Measurements from ENCODE around the gene DCXR.

DCXR gene

DNA sequence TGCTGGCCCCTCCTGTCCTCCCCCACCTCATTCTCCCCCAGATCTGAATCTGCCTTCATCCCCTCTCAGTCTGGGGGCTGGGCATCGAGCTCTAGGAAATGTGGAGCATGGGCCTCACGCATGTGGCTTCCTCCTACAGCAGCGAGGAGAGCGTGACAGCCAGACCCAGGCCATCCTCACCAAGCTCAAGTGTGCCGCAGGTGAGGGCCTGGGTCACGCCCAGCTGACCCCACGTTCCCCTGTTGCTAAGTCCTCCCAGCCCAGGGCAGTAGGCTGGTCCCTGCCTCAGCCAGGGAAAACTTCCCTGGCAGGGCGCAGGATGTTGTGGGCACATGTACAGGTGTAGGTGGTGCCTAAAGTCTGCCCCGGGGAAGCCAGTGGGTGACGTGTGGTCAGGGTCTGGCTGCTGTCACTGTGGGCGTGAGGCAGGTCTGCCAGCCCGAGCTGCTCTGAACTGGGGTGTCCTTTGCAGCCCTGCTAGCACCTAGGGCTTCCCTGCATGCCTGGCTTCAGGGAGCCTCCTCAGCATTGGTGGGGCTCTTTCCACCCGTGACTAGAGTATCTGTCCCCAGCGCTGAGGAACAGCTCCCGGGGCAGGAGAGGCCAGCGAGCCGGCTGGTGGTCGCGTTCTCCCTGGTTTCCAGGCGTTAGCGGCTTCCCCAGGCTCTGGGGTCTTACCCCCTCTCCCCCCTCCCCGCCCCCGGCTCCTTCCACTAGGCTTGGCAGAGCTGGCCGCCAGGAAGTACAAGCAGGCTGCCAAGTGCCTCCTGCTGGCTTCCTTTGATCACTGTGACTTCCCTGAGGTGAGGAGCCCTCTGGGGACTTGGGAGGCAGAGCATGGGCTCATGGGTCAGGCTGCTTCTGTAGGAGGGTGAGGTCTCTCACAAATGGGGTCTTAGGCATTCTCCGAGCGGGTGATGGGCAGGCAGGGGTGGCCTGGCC, 17.8 kb upstream of the DCXR start:
- no peak for DNase-seq (ENCODE audit: low read depth in 2 of 2)

DNA sequence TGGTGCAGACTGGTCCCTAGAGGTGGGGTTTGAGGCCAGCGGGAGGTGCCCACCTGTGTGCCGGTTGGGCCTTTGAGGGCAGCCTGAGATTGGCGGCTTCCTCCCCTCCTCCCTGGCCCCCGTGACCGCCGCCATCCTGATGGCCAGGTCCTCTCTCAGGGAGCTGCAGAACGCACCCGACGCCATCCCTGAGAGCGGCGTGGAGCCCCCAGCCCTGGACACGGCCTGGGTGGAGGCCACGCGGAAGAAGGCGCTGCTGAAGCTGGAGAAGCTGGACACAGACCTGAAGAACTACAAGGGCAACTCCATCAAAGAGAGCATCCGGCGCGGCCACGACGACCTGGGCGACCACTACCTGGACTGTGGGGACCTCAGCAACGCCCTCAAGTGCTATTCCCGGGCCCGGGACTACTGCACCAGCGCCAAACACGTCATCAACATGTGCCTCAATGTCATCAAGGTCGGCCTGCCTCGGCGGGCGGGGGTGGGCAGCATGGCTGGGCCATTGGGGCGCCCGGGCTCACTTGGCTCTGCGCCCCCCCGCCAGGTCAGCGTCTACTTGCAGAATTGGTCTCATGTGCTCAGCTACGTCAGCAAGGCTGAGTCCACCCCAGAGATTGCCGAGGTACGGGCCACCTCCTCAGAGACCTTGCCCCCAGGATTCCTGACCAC, 17.0 kb upstream of the DCXR start:
- no peak for DNase-seq (ENCODE audit: low read depth in 2 of 2)

DNA sequence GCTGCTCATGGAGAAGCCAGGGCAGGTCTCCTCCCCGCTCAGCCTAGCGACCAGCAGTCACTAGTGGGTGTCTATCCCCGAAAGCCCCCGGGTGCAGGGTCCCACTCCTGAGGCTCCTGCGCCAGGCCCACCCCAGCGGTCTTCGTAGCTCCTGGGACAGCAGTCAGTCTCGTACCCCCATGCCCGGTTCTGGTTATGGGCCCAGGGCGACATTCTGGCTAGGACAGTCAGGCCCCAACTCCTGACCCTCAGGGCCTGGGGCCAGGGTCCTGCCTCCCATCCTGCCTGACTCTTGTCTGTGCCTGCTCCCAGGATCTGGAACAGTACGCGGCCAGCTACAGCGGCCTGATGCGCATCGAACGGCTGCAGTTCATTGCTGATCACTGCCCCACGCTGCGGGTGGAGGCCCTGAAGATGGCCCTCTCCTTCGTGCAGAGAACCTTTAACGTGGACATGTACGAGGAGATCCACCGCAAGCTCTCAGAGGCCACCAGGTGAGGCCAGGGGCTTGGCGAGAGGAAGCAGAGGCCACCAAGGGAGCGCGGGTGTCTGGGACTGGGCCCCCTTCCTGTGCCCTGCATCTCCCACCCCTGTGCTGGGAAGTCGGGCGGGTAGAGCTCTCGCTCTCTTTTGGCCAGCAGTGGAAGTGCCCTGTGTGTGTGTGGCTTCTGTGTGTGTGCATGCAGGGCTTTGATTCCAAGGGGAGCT, 16.2 kb upstream of the DCXR start:
- DNase-seq (ENCODE audit: low read depth in 2 of 2): no peak

DNA sequence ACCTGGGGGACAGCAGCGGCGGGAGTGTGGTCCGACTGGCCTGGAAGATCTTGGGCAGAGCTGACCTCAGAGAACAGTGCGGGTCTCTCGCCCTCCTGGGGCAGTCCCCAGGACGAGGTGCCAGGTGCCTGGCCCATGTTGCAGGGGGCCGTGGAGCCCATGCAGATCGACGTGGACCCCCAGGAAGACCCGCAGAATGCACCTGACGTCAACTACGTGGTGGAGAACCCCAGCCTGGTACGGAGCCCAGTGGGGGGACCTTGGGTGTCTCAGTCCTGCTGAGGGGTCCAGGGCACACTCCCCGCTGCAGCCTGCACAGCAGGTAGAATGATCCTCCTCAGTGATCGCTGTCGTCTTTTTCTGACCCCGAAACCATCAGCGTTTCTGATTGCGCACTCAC, 15.6 kb upstream of the DCXR start:
- no peak for DNase-seq (ENCODE audit: low read depth in 2 of 2)

DNA sequence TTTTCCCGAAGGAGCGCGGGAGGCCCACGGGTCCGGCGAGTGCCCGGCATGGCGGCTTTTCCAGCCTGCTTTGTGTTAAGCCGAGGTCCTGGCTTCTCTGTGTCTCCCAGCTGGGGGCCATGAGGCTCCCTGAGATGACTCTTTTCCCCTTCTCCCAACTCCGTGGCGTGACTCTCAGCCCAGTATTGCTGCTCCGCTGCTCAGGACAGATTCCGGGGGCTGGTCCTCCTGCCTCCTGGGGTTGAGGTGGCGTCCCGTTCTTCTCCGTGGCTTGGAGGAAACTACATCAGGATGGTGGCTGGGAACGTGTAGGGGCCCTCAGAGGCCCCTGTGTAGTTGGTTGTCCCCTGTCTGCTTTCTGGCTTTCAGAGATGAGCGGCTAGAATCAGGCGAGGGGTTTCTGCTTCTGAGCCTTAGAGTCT, 15.2 kb upstream of the DCXR start:
- DNase-seq (ENCODE audit: low read depth in 2 of 2): no peak

DNA sequence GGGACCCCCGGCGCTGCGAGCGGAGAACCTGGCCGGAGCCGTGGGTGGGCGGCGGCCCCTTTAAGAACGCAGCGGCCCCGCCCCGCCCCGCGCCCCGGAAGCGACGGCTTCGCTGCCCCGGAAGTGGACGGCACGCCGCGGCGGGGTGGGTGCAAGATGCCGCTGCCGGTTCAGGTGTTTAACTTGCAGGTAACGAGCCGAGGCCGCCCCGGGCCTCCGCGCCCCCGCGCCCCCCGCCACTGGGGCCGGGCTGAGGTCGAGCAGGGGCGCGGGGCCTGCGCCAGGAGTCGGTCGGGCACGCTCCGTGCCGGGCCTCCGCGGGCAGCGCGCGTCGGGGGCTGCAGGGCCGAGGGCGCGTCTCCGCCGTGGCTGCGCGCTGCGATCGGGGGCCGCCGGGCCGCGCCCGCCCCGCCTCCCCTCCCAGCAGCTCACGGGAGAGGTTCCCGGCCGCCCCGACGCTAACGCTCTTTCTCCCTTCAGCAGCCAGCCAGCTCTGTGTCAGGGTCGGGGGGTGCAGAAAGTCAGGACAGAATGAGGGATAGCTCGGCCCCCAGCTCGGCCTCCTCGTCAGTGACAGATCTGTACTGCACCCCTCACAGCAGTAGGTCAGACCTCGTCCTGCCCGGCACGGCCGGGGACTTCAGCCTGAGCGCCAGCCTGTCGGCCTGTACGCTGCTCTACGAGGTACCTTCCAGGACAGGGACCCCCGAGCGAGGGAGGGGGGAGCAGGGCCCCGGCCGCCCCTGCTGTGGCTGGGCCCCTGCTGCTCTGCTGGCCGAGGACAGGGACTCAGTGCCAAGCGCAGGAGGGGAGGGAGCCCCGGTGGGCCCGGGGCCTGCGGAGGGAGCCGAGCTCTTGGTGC, 14.5 kb upstream of the DCXR start, which contains the start of the genes GPS1 and RFNG:
GPS1 (plus strand) TSS at position 123 of the 862 bp plus-strand sequence; CDS start at position 157, 34 bp downstream.
RFNG (minus strand) TSS at position 36 of the 862 bp plus-strand sequence. CDS start 45 bp downstream, outside the sequence.
- DNase-seq (ENCODE audit: low read depth in 2 of 2): peak; percentile 61 to 65

DNA sequence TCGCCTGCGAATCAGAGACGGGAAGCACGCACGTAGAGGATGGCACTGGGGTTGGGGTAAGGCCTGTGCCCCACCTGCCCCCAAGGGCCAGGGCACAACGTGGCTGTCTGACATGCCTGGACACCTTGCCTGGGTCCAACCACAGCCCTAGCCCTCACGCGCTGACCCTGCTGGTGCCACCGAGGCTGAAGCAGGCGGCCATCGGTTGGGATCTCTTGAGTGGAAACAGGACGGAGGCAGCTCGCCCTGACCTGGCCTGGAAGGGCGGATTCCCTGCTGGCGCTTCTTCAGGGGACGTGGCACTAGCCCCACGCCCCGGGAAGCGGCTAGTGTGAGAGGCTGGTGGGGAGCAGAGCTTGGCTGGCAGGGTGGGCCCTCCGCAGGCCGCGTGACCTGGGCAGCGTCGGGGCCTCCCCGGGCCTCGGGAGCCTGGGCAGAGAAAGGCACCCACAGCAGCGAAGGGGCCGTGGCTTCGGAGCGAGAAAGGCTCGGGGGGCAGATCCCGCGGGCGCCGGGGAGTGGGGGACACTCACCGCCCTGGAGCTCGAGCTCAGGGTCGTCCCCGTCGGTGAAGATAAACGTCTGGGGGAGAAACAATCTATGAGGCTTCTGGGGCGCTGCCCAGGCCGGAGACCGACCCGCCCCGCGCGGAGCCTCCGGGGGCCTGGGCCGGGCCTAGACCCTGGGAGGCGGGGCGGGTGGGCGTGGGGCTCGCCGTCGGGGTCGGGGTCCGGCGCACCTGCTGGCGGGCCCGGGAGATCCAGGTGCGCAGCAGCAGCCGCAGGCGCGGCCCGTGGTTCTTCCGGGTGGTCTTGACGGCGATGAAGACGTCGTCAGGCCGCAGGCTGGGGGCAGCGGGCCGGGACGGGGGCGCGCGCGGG, 13.5 kb upstream of the DCXR start:
- DNase-seq (ENCODE audit: low read depth in 2 of 2): no peak

DNA sequence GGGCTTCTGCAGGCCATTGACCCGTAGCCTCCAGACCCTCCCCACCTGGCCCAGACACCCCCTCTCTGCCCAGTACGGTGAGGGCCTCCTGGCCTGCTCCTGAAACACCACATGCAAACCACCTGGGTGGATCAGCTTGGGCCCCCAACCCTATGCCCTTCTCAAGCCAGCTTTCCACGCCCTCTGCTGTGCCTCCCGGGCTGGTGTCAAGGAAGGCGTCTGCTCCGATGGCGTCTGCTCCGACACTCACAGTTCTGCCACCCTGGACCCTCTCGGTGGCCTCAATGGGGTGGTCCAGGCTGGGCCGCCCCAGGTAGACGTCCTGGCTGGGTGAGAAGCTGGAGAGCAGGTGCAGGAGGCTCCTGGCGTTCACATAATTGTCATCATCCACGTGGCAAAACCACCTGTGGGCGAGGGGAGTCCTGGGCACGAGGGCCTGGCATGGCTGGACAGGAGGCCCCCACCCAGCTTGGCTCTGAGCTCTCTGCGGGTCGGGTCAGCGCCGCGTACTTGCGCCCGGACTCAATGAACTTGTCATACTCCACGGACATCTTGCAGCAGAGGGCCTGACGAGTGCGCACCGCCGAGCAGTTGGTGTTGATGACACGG, 12.8 kb upstream of the DCXR start:
- DNase-seq (ENCODE audit: low read depth in 2 of 2): no peak

DNA sequence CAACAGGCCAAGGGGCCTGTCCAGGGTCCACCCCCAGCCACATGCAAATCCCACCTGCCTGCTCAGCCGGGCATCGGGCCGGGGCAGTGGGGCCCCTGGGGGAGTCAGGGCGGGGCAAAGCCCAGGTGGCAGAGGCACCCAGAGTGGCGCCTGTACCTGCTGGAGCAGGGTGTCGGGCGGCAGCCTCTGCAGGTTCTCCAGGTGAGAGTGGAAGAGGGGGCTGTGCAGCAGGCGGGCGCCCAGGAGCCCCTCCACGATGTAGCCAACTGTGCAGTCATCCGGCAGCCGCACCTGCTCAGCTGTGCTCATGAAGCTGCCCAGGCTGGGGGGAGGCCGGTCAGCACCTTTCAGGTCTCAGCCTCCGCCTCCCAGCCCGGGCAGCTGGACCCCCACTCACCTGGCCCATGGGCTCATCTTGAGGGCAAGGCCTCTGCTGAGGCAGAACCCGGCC, 12.0 kb upstream of the DCXR start:
- DNase-seq (ENCODE audit: low read depth in 2 of 2): no peak

DNA sequence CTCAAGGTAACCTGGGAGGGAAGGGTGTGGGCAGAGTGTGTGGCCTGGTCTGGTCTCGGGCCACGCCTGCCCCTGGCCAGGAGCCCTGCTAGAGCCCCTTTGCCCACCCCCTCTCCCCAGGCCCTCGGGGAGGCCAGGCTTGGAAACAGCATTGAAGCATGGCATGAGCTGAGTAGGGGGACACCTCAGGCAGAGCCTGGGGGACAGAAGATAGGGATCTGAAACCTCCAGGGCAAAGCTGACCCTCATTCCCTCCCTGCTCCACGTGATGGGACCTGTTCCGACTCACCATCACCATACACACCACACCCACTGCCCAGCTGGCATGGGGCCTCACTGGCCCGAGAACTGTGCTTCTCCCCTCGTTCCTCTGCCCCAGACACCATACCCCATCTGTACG, 11.6 kb upstream of the DCXR start:
- no peak for DNase-seq (ENCODE audit: low read depth in 2 of 2)

DNA sequence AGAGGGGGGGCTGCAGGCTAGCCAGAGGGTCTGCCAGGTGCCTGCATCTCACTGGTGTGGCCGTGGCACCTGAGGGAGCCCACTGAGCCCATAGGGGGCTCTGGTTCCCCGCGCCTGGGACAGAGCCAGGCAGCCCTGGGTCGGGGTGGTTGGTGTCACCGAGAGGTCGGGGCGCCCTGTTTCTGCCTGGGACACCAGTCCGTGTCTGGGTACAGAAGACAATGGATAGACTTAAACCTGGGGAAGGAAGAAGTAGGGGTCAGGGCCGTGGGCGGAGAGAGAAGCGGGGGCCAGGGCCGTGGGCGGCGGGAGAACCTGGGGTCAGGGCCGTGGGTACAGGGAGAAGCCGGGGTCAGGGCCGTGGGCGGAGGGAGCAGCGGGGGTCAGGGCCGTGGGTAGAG, 11.1 kb upstream of the DCXR start:
- no peak for DNase-seq (ENCODE audit: low read depth in 2 of 2)

DNA sequence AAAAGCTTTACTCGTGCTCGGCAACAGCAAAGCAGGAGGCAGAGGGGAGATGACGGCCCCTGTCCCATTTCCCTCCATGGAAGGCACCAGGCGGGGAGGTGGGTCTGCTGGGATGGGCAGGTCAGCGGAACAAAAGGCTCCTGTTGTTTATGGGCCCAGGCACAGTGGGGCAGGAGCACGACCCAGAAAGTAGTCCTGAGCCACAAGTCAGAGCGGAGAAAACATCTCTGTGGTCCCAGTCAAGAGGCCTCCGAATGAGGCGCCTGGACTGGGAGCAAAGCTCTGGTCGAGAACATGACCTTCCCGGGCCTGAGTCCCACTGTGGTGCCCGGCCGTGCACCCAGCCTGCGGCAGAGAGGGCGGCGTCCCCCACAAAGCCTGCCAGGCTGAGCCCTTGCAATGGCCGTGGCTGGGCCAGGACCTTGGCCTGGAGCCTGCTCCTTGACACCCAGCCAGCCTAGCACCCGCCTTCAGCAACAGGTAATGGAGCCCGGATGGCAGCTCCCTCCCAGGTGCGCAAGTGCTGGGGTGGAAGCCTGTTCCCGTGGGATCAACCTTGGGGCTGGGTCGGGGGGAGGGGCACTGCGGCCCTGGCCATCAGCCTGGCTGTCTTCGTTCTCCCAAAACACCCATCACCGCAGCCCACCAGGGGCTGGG, 10.5 kb upstream of the DCXR start:
- DNase-seq (ENCODE audit: low read depth in 2 of 2): no peak

DNA sequence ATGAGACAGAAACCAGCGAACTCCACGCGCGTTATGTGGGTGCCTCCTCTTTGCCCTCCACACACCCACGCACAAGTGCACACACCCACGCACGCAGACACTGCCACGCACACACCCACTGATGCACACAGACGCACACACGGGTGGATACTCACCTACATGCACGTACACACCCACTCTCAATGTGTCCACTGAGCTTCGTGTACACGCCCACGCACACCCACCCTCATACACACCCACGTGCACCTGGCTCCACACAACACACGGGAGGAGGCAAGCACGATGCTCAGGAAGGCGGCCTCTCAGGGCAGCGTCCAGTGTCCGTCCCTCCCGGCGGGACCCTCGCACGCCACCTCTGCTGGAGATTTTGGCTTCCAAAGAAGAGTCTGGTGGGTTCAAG, 9.9 kb upstream of the DCXR start:
- DNase-seq (ENCODE audit: low read depth in 2 of 2): no peak

DNA sequence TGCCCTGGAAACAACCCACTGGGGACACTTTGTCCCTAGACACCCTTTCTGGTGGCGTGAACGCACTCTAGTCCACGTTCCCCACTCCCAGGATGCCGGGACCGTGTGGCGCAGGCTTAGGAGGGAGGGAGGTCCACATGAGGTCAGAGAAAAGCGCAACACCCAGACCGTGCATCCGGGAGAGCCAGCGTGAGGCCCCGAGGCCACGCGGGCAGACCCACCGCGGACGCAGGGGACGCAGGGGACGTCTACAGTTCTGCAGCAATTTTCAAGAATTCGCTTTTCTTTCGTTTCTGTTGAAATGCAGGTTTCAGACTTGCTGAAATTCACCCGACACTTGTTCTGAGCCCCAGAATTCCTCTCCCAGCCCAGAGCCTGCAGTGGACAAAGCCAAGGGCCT, 9.4 kb upstream of the DCXR start:
- DNase-seq (ENCODE audit: low read depth in 2 of 2): no peak

DNA sequence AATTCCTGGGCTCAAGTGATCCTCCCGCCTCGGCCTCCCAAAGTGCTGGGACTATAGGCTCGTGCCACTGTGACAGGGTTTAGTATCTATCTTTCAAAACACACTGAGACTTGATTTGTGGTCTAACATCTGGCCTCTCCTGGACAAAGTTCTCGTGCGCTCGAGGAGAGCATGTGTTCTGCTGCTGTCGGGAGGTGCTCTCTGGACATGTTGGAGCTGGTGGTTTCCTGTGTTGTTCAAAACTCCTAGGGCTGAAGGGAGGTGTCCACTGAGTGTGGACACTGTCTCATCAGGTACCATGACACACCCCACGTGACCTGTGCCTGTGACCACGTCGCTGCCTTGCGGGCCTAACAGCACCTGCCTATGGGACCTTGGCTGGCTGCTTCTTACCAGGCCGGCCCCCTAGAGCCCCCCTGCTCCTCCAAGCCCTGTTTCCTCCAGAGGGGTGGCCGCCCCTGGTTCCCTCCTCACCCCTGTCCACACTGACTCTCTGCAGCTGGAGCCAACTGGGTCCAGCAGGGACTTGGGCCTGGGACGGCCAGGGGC, 8.5 kb upstream of the DCXR start:
- DNase-seq (ENCODE audit: low read depth in 2 of 2): no peak

DNA sequence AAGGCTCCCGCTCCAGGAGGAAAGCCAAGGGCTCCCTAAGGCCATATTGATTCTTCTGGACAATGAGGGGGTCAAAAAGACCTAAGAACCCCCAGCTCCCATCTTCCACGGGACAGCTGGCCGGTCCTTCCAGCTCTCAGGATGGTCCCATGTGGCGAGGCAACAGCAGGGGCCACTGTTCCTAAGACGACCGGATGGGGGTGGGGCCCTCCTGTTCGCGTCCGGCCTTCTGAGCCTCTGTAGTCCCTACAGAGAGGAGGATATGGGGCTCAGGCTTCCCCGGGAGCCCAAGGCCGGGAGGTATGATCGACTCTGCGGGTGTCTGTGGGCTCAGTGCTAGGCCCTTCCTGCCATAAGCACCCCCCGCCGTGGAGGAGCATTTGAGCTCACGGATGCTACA, 6.0 kb upstream of the DCXR start:
- DNase-seq (ENCODE audit: low read depth in 2 of 2): no peak

DNA sequence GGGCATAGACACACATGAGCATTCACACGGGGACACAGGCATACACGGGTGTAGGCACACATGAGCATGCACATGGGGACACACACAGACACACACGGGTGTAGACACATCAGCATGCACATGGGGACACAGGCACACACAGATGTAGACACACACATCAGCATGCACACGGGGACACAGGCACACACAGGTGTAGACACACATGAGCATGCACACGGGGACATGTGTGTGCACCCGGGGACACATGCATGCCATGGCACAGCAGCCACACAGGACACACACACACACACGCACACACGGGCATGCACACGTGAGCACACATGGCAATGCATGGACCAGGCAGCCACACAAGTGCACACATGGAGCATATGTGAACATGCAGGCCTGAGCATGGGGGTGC, 5.2 kb upstream of the DCXR start:
- DNase-seq (ENCODE audit: low read depth in 2 of 2): no peak

DNA sequence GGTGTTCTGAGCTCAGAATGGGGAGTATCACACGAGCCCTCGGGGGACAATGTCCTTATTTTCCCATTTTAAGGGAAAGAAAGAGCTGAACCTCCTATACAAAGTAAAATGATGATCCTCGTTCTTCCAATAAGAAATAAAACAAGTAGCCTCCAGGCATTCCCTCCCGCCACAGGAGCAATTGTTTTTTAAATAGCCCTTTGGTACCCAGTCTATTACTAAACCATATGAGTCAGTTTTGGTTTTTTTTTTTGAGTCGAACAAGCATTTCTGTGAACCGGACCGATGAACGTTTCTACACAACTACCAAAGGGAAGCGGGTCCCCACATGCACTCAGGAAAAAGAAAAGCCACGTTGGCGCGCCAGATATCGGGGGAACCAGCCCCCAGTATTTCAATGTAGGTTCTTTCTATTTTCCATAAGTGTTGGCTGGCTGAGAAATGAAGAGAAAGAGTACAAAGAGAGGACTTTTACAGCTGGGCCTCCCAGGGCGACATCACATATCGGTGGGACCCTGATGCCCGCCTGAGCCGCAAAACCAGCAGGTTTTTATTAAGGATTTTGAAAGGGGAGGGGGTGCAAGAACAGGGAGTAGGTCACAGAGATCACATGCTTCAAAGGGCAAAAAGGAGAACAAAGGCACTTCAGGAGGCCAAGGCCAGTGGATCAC, 3.8 kb upstream of the DCXR start:
- DNase-seq (ENCODE audit: low read depth in 2 of 2): no peak

Measured in stimulated activated CD8-positive, alpha-beta memory T cell treated with anti-CD3 and anti-CD28 coated beads, Interleukin-15, amount 100 ng/mL, for 4 hours (primary cell).